ENCODE measurements around the gene TMEFF1.

Gene TMEFF1

DNA sequence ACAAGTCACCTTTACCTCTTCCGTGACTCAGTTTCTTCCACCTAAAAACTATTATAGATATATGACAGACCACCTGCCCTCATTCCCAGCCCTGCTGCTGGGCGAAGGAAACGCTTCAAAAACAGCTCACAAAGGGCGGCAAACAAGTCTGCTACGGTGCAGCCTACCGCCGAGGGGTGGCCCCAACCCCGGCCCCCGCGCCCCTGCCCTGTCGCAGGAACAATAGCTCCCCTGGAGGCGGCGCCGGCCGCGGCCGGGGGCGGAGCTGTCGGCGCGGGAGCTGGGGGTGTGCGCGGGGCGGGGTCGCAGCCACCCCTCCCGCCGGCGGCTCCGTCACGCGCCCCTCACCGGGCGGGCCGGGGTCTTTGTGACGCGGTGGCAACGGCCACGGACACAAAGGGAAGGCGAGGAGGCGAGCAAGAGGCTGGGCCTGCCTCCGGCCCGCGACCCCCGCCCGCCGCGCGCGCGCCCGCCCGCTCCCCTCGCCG lies at the start of gene TMEFF1:
Gene TMEFF1 (plus strand): TSS at position 362 of the 488 bp plus-strand sequence. CDS start 396 bp downstream, outside the sequence.
- peak; percentile 17 for DNase-seq (ENCODE audit: low read depth)
- H3K4me3 ChIP-seq (ENCODE audit: low read depth, low read length): peak within 1 kb of the TSS; percentile 39
- TF ChIP-seq CTCF (IDR thresholded peaks at IDR 0.05; ENCODE audit: insufficient read depth, low read depth, low read length, missing control alignments): no peak

GRCh38 chr9:100425758-100426157 lies 47.2 kb upstream of the TMEFF1 start:
- H3K4me3 ChIP-seq (ENCODE audit: low read depth, low read length): no peak overlapping the region
- TF ChIP-seq CTCF (IDR thresholded peaks at IDR 0.05; ENCODE audit: insufficient read depth, low read depth, low read length, missing control alignments): no peak
- no peak for DNase-seq (ENCODE audit: low read depth)

DNA sequence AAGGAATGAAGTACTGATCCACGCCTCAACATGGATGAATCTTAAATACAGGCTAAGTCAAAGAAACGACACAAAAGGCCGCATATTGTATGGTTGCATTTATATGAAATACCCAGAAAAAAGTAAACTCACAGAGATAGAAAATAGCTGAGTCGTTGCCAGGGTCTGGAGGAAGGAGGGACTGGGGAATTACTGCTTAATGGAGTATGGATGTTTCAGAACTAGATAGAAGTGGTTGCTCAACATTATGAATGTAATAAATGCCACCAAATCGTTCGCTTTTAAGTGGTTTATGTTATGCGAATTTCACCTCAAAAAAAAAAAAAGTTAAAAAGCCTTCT lies 46.8 kb upstream of the TMEFF1 start:
- H3K4me3 ChIP-seq (ENCODE audit: low read depth, low read length): peak overlapping the region; percentile 66
- DNase-seq (ENCODE audit: low read depth): no peak
- TF ChIP-seq CTCF (IDR thresholded peaks at IDR 0.05; ENCODE audit: insufficient read depth, low read depth, low read length, missing control alignments): no peak

GRCh38 chr9:100426530-100427365 lies 46.2 kb upstream of the TMEFF1 start, which contains the start of gene MSANTD3:
Gene MSANTD3, plus strand, starts transcription at chr9:100427143. Its CDS starts 14,796 bp downstream, at chr9:100441939.
- DNase-seq (ENCODE audit: low read depth): peak; percentile 68
- H3K4me3 ChIP-seq (ENCODE audit: low read depth, low read length): peak within 1 kb of the TSS; percentile 89
- TF ChIP-seq CTCF (IDR thresholded peaks at IDR 0.05; ENCODE audit: insufficient read depth, low read depth, low read length, missing control alignments): peak; percentile 5

- H3K4me3 ChIP-seq (ENCODE audit: low read depth, low read length): peak overlapping the region; percentile 89
- peak; percentile 42 for DNase-seq (ENCODE audit: low read depth)
- TF ChIP-seq CTCF (IDR thresholded peaks at IDR 0.05; ENCODE audit: insufficient read depth, low read depth, low read length, missing control alignments): no peak
These were observed 45.3 kb upstream of the TMEFF1 start for GRCh38 chr9:100427366-100428263.

GRCh38 chr9:100428871-100429654 lies 43.9 kb upstream of the TMEFF1 start:
- no peak for TF ChIP-seq CTCF (IDR thresholded peaks at IDR 0.05; ENCODE audit: insufficient read depth, low read depth, low read length, missing control alignments)
- H3K4me3 ChIP-seq (ENCODE audit: low read depth, low read length): no peak overlapping the region
- peak; percentile 15 for DNase-seq (ENCODE audit: low read depth)
